Activated CD8-positive, alpha-beta T cell treated with anti-CD3 and anti-CD28 coated beads for 36 hours (primary cell): ENCODE data around the gene C5orf15. TPM values are rescaled to one million over a fixed set of nuclear protein-coding genes. Genes with fewer than 3 reads are reported as not detected.

Source experiments
- ATAC-seq: fragments of 200-7000 bp; cut with Tn5 transposase; one replicate; pipeline ENCODE4 v1.10.0; 2021; ENCODE audit warnings: mild to moderate bottlenecking, moderate library complexity
- CTCF ChIA-PET: fragments of 350-600 bp; sonication (Branson Sonifier 250); formaldehyde crosslinking; loops from one replicate; lab custom pipeline; 2021; ENCODE audit warnings: antibody characterized with exemption; lab: Charles Lee
- POLR2A ChIA-PET: fragments of 350-600 bp; sonication (Branson Sonifier 250); formaldehyde crosslinking; loops from one replicate; lab custom pipeline; 2021; ENCODE audit warnings: antibody characterized with exemption; lab: Charles Lee
- DNase-seq: peaks from one replicate; pipeline ENCODE4 v3.0.0-alpha.2; 2020
- H3K27ac Mint-ChIP-seq: one replicate; pipeline ENCODE4 v1.8.0; 2021; ENCODE audit warnings: mild to moderate bottlenecking, mixed read lengths
- H3K27me3 Mint-ChIP-seq: one replicate; pipeline ENCODE4 v1.8.0; 2021; ENCODE audit warnings: mixed read lengths
- H3K36me3 Mint-ChIP-seq: one replicate; pipeline ENCODE4 v1.8.0; 2021; ENCODE audit warnings: low read depth, mixed read lengths
- H3K4me1 Mint-ChIP-seq: one replicate; pipeline ENCODE4 v1.8.0; 2021; ENCODE audit warnings: low read depth, mixed read lengths
- H3K4me3 Mint-ChIP-seq: one replicate; pipeline ENCODE4 v1.8.0; 2021; ENCODE audit warnings: mild to moderate bottlenecking, moderate library complexity, mixed read lengths
- H3K9me3 Mint-ChIP-seq: one replicate; pipeline ENCODE4 v1.8.0; 2021; ENCODE audit warnings: mixed read lengths
- CTCF ChIP-seq: fragments of 200-600 bp; IDR thresholded peaks from one replicate; pipeline ENCODE4 v1.8.0; 2022; ENCODE audit warnings: antibody characterized with exemption, mild to moderate bottlenecking
- intact Hi-C: fragments of 100-400 bp; cut with micrococcal nuclease; formaldehyde crosslinking; loops from one replicate; pipeline ENCODE4 v1.10.0; 2022
- total RNA-seq, 2 experiments: library from RNA; stranded (reverse); gene quantifications; one replicate each; pipeline ENCODE4 v1.2.3, GENCODE V29; 2021

Gene C5orf15
- total RNA-seq, 2 experiments from 2014 or later: 27.4 to 30.8 TPM

- POLR2A ChIA-PET: no interaction called here
- Mint-ChIP-seq H3K36me3 (no peaks in the 10 kb centered on the region), H3K27me3 (no peaks in the 10 kb centered on the region), H3K4me1 (peaks cover 18% of the 10 kb centered on the region), H3K4me3 (no peak overlapping the region), H3K9me3 (no peaks in the 10 kb centered on the region), H3K27ac (no peak overlapping the region)
- ATAC-seq: no peak
- no peak for TF ChIP-seq CTCF
- intact Hi-C loops: no loop called here
- DNase-seq: no peak
- CTCF ChIA-PET: interaction anchor here (1.2 to 1.6 kb wide), 2 partner anchors 73 to 367 kb away, joined by 3 to 4 read pairs; no protein-coding TSS in a partner anchor
Measured at GRCh38 chr5:133942614-133943474, 25.6 kb downstream of the C5orf15 start.

- ChIA-PET CTCF (no interaction called here), POLR2A (interaction anchor here (0.7 kb wide), 1 partner anchor 11 kb away, joined by 3 read pairs; no protein-coding TSS in a partner anchor)
- ATAC-seq (no peak), DNase-seq (no peak)
- no peak overlapping the region for H3K27ac Mint-ChIP-seq
- peaks cover 2% of the 10 kb centered on the region for H3K9me3 Mint-ChIP-seq
- H3K4me3 Mint-ChIP-seq: no peak overlapping the region
- TF ChIP-seq CTCF: no peak
- no peaks in the 10 kb centered on the region for H3K27me3 Mint-ChIP-seq
- peaks cover 18% of the 10 kb centered on the region for H3K4me1 Mint-ChIP-seq
- intact Hi-C loops: no loop called here
- H3K36me3 Mint-ChIP-seq: no peaks in the 10 kb centered on the region
Measured at GRCh38 chr5:133941456-133942196, 26.8 kb downstream of the C5orf15 start.

GRCh38 chr5:133939668-133940067 lies 28.8 kb downstream of the C5orf15 start:
- ChIA-PET CTCF (interaction anchor here (1.2 kb wide), 1 partner anchor 9 kb away, joined by 4 read pairs; no protein-coding TSS in a partner anchor), POLR2A (no interaction called here)
- Mint-ChIP-seq H3K9me3 (peaks cover 2% of the 10 kb centered on the region), H3K27me3 (no peaks in the 10 kb centered on the region), H3K36me3 (no peaks in the 10 kb centered on the region), H3K27ac (no peak overlapping the region), H3K4me1 (peaks cover 19% of the 10 kb centered on the region), H3K4me3 (no peak overlapping the region)
- no peak for DNase-seq
- ATAC-seq: no peak
- intact Hi-C loops: loop anchor here (10.0 kb wide), 1 partner anchor 185 kb away; no protein-coding TSS in a partner anchor
- no peak for TF ChIP-seq CTCF

GRCh38 chr5:133938929-133939328 lies 29.5 kb downstream of the C5orf15 start:
- POLR2A ChIA-PET: interaction anchor here (1.1 to 1.4 kb wide), 2 partner anchors 9 to 22 kb away, joined by 4 to 6 read pairs; no protein-coding TSS in a partner anchor
- CTCF ChIA-PET: interaction anchor here (1.4 to 1.6 kb wide), 2 partner anchors 9 to 69 kb away, joined by 5 read pairs; no protein-coding TSS in a partner anchor
- H3K9me3 Mint-ChIP-seq: peaks cover 2% of the 10 kb centered on the region

More at GRCh38 chr5:133938929-133939328, 29.5 kb downstream of the C5orf15 start:
- peaks cover 27% of the 10 kb centered on the region for H3K4me1 Mint-ChIP-seq
- H3K4me3 Mint-ChIP-seq: no peak overlapping the region
- ATAC-seq: no peak
- no peak for DNase-seq
- intact Hi-C loops: loop anchor here (10.0 kb wide), 1 partner anchor 184 kb away; no protein-coding TSS in a partner anchor
- no peaks in the 10 kb centered on the region for H3K27me3 Mint-ChIP-seq
- no peak overlapping the region for H3K27ac Mint-ChIP-seq
- no peak for TF ChIP-seq CTCF
- no peaks in the 10 kb centered on the region for H3K36me3 Mint-ChIP-seq
